Stimulated activated naive CD4-positive, alpha-beta T cell treated with Interleukin-2 at 50 U/mL for 16 hours (primary cell): ENCODE results near the gene NEAT1.

ENCODE experiments used
- DNase-seq: peaks from one replicate; lab custom pipeline; 2025; lab: John Stamatoyannopoulos, UW

Gene NEAT1

DNA sequence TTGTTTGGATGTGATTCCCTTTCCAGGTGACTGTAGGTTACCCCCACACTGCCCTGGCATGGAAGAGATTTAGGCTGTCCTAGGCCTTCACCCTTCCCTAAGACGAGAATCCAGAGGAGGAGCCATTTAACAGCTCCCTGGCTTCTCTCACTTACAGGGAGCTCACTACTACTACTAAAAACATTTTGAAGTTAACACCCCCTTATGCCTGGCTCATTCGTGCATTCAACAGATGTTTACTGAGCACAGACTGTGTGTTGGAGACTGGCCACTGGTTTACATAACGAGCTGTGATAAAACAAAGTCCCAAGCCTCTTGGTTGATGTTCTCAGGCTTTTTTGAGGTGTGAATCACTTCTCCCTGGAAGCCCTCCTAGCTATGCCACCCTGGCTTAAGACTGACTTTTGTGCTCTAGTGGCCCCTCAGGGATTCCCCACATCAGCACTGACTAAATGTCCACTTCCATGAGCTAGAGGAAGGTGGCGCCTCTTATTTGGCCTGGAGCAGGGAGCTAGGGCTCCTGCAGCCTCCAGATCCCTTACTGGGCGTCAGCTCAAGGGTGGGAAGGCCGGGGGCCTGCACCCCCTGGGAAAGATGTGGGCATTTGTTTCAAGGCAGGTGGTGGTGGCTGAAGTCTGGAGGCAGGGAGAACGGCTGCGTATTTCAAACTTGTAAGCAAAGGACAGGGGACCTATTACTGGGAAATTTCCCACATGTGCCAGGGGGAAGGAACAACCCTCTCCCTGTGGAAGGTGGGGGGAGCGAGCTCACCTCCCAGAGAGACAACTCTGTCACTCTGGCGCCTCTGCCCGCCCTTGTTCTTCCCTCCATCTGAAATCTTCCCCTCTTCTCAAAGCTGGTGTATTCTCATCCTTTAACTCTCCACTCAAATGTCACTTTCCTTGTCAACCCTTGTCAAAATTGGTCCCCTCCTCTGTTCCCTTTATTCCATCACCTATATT lies 56.9 kb downstream of the NEAT1 start:
- no peak for DNase-seq

DNA sequence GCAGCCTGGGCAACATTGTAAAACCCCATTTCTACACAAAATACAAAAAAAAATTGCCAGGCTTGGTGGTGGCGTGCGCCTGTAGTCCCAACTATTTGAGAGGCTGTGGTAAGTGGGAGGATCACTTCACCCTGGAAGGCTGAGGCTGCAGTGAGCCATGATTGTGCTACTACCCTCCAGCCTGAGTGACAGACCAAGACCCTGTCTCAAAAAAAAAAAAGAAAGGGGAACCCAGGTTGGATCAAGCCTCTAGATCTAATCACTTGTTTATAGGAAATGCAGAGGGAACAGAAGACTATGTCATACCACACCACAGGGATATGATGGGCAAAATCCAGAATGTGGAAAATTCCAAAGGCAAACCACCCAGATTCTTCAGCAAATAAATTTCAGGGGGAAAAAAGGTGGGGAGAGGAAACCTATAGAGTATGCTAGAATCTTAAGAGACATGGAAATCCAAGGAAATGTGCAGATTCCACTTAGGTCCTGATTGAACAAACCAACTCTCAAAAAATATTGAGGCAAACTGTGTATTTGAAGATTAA lies 59.8 kb downstream of the NEAT1 start:
- DNase-seq: no peak

DNA sequence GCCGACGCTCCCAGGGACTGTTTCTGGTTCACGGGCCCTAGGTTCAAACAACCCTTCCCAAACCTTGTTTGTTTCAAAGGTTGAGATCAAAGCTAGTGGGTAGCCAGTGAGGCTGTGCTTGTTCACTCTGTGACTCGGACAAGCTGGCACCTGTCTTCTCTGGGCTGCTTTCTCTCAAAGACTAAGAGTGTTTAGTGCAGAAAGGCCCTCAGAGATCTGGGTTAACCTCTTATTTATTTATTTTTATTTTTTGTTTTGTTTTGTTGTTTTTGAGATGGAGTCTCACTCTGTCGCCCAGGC lies 63.3 kb downstream of the NEAT1 start:
- DNase-seq: no peak

DNA sequence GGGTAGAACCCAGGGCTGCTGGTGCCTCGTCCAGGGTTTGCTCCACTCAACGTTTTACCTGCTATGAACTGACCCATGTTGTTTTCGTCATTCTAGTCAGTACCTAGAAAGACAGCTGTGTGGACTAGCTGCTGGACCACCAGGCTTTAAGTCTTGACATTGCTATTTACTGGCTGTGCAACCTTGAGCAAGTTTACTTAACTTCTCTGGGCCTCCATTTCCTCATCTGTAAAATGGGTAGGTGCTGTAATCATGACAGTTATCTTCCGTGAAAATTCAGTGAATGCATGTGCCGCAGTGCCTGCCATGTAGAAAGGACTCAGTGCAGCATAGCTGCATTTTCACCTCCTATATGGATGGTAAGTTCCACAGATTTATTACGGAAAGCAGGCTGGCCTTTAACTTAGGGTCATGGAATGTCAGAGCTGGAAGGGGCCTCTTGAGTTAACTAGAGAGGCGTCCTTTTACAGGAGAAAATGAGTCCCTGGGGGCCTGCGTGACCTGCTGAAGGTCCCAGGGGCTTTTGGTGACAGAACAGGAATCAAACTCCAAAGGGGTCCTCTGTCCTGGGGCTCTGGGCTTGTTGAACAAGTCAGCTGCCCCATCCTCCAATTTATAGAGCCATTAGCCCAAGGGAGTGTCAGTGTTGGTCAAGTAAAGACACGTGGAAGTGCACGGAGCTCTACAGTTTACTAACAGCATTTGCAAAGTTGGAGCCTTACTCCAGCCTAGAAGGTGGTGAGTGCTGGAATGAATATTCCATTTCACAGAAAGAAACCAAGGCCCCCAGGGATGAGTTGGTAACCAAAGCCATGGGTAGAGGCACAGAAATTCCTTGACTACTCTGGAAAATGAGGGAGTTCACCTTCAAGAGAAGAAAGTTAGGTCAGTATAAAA lies 64.2 kb downstream of the NEAT1 start:
- no peak for DNase-seq

DNA sequence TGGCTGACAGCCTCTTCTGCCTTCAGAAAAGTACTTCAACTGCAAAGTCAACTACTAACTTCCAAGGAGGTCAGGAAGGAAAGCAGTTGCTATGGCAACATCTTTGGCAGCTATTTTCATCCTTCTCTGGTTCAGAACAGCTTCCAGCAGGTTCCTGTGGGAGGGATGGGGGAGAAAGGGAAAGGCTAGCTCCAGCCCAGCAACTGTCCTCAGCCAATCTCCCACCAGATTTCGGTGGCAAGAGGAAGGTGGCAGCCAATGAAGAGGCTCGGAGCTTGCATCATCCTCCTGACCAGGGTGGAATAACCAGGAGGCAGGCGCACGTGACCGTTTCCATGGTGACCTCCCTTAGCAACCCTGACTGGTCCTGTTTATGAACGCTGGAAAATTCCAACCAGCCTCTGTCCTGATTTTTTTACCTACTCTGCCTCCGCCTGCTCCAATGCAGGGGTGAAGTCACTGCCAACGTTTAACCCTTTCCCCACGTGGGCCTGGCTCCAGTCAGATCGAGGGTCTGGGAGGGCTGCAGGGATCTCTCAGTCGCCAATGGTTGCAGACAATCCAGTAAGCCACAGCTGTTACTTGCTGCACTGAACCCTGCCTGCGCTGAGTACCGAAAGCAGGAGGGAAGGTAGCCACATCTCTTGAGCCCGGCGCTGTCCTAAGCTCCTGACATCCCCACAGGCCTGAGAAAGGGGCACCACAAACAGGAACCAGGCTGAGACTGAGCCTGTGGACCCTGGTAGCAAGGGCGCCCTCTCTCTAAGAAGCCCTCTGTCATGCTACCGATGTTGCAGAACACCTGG lies 65.1 kb downstream of the NEAT1 start:
- DNase-seq: no peak

DNA sequence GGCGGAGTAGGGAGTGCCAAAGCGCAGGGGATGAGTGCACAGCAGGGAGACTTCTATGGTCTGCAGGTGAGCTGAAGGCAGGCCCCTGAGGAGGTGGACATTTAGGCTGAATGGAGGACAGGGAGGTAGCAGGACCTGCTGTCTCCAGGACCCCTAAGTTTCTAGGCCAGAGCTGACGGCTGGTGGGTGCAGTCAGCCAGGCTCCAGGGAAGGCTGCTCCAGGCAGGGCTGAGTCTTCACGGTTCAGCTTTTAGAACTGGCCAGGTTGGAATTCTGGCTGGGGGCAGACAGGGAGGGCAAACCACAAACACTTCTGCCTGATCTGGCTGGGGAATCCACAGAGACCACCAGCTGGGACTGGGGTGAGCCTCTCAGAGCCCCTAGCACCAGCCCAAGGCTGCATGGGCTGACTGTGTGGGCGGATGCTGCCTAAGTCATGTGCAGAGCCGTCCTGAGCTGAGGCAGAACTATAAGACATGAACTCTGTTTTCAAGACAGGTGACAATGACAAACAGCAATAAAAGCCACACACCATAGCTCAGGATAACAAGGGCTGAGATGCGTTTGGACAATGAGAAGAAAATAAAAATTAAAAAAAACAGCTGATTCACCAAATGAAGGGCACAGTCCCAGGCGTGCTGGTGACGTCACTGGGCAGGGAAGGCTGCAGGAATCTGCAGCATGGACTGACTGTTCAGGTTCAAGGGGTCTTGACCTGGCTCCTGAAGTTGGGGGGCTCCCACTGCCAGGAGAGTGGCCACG lies 65.9 kb downstream of the NEAT1 start:
- DNase-seq: no peak

DNA sequence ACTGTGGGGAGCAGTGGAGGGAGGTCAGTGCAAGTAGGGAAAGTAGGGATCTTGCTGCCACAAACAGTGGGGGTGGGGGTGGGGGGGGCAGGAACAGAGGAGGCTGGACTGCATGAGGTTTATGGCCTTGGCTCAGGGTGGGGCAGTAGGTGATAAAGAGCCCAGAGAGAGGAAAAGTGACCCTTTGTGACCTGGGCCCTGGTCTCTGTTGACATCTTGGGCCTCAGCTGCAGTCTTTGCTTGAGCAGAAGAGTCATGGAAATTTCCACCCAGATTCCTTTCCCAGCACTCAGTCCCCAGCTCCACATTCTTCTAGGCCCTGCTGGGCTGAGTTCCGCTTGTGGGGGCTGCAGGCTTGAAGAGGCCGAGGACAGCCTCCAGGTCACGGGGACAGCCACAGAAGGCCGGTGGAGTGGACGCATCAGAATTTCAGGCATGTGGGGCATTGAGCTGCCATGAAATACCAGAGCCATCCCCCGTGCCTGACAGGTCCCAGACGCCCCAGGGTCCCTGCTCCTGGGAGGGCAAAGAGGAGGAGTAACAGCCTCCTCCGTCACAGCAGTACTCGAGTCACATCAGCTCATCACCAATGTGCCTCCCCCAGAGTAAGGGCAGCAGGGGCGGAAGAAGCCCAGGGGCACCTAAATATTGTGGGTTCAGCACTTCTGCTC lies 66.6 kb downstream of the NEAT1 start:
- no peak for DNase-seq

DNA sequence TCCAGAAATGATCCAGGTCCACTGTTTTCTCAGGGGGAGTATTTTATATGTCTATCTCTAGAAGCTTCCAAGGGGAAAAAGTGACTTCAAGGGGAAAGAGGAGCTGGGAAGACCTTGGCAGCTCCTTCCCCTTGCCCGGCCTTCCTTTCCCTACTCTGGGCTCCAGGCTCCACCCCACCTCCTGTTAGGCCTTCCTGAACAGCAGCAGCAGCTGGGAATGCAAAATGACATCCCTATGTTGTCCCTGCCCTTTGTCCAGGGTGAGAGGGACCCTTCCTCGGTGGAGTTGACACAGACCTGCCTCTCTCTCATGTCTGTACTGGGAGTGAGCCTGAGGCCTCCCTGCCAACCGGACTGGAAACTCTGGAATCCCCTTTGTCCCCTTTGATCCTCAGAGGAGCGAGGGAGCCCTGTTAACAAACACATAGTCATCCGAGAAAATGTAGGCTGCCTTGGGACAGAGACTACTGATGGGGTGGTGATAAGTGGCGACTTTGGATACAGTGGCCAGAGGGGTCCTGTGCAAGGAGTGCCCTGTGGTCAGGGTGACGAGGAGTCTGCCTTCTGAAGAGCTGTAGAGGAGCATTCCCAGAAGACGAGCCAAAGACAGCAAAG lies 67.2 kb downstream of the NEAT1 start:
- no peak for DNase-seq

DNA sequence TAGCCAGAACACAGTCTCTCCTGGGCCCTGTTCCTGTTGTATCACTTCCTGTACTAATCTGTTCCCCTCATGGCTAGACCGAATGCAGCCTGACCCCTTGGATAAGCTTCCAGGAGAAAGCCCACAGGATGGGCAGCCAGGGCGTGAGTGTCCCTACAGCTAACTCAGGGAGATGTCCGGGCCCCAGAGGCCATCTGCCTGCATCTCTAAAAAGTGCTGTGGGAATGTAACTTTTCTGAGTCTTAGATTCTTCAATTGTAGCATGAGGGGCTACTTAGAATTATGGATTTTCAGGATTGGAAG lies 68.5 kb downstream of the NEAT1 start:
- DNase-seq: no peak

DNA sequence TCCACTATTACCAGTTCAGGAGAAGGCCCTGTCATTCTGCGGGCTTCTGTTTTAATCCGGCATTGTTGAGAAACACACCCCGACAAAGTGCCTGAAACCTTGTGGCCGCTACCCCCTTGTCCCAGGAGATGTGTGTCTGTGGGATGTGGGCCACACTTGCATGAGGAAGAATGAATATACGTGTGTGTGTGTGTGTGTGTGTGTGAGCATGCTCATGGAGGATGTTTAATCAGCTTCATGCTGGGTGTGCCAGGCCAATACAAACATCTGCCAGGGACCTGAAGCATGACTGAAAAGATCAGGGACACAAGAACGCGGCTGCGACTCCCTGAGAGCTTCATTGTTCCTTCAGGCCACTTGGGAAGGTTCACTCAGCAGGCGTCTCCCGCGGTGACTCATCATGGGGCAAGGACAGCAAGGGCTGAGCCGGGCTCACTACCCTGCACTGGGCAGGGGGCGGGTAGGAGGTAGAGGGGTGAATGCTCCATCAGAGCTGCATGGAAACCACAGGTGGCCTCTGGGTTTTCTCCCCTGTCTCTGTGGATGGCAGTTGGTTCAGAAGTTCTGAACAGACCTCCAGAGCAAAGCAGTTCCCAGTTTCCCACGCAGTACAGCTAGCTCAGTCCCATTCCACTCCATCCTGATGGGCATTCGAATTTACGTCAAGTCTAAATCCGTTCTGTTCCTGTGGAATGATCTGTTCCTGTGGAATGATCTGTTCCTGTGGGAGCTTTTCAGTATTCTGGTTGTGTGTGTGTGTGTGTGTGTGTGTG lies 69.2 kb downstream of the NEAT1 start:
- DNase-seq: no peak

DNA sequence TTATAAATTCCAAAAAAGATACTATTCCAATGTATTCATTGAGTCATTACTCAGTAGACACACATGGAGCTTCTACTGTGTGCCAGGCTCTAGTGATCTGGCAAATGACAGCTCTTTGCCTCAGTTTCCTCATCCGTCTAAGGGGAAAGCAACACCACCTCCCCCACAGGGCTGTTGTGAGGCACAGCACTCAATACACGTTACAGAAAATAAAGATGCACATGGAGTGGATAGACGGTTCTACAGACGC lies 69.7 kb downstream of the NEAT1 start:
- DNase-seq: no peak

DNA sequence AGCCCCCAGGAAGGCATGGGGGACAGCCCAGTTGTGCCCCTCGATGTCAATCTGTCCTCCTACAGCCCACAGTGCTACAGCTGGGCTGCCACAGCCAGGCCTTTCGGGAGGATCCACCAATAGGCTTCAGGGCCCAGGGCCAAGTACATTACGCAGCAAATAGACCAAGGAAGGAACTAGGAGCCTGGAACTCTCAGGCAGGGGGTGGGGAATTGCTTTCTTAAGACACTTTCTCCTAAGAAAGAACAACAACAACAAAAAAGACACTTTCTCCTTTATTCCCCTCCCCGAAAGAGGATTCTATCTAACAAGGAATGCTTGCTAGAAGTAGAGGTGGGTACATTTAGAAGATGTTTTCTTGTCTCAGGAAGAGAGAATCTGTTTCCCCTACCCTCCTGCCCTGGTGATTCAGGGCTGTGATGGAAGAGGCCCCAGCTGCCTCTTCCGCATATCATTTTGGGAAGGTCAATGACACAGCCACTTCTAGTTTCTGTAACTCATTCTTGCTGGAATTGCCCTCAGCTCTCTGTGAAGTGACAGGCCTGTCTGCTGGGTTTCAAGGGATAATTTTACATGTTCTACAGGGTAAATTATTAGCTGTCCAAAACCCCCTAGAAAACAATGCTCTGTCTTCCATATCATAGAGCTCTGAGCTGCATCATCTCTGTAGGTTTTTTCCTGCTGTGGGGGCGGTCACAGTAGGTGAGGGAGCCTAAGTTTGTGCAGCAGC lies 70.2 kb downstream of the NEAT1 start:
- DNase-seq: no peak

DNA sequence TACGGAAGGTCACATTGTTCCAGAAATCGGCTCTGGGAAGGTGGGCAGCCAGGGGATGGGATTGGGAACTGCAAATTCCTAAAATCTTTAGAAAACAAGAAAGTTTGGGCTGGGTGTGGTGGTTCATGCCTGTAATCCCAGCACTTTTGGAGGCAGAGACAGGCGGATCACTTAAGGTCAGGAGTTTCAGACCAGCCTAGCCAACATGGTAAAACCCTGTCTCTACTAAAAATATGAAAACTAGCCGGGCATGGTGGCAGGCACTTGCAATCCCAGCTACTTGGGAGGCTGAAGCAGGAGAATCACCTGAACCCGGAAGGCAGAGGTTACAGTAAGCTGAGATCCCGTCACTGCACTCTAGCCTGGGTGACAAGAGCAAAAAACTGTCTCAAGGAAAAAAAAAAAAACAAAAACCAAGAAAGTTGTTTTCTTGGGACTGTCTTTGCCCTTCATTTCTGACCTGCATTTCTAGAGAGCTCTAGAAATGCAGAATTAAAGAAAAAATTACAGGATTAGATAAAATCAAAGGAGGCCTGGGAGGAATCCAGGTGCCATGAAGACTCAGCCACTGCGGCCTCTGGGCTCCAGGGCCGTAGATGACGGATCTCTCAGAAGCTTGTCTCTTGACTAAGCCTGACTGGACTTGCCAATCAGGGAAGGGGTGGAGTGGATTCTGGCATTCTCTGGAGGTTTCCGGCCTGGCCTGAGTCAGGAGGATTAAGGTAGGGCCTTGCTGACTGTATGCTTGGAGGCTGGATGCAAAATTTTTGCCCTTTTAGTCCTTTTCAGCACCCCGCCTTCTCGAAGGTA lies 71.0 kb downstream of the NEAT1 start:
- no peak for DNase-seq
